ENCODE results near the gene CEP19.

Gene CEP19

GRCh38 chr3:196662711-196663571, 49.1 kb downstream of the CEP19 start:
- DNase-seq = no peak

- no peak for DNase-seq
Measured at GRCh38 chr3:196662033-196662432, 50.0 kb downstream of the CEP19 start.

- DNase-seq = no peak
Measured at GRCh38 chr3:196661400-196661799, 50.6 kb downstream of the CEP19 start.

GRCh38 chr3:196660381-196661166, 51.5 kb downstream of the CEP19 start:
- DNase-seq = no peak

- no peak for DNase-seq
Measured at GRCh38 chr3:196659901-196660351, 52.1 kb downstream of the CEP19 start.
